ENCODE measurements around the gene DTL. TPM values are rescaled to one million over a fixed set of nuclear protein-coding genes. Genes with fewer than 3 reads are reported as not detected.
A peak's percentile ranks its signal among the peaks of the same experiment; 100 is the strongest.

The DTL gene
- total RNA-seq, 3 donors from 2014 or later = 1.4 to 12.0 (median 3.2) TPM

- peaks cover 14% of the 10 kb centered on the region for H3K4me1 ChIP-seq (ENCODE audit: low read depth)
- ATAC-seq (peak; percentile 96), DNase-seq (peak in 1 of 3 donors; percentile 24)
- H3K4me3 ChIP-seq = no peak overlapping the region
- H3K36me3 ChIP-seq (ENCODE audit: low read depth) = no peaks in the 10 kb centered on the region
- intact Hi-C loops (cut with DNase I, micrococcal nuclease) = no loop called here
- no peaks in the 10 kb centered on the region for H3K9me3 ChIP-seq
- TF ChIP-seq CTCF (IDR thresholded peaks at IDR 0.05) = no peak
Measured at GRCh38 chr1:212104586-212105325, 69.2 kb downstream of the DTL start.

GRCh38 chr1:212106286-212106792 is 70.8 kb downstream of the DTL start:
- Histone ChIP-seq H3K4me3 (no peak overlapping the region), H3K36me3 (ENCODE audit: low read depth) (no peaks in the 10 kb centered on the region), H3K4me1 (ENCODE audit: low read depth) (peaks cover 14% of the 10 kb centered on the region), H3K9me3 (no peaks in the 10 kb centered on the region)
- no peak for DNase-seq
- TF ChIP-seq CTCF (IDR thresholded peaks at IDR 0.05) = no peak
- ATAC-seq = no peak
- intact Hi-C loops (cut with DNase I, micrococcal nuclease) = no loop called here

GRCh38 chr1:212107481-212107880 is 71.9 kb downstream of the DTL start:
- no peak for TF ChIP-seq CTCF (IDR thresholded peaks at IDR 0.05)
- Histone ChIP-seq H3K9me3 (no peaks in the 10 kb centered on the region), H3K4me3 (no peak overlapping the region), H3K36me3 (ENCODE audit: low read depth) (no peaks in the 10 kb centered on the region), H3K4me1 (ENCODE audit: low read depth) (peaks cover 14% of the 10 kb centered on the region)
- intact Hi-C loops (cut with DNase I, micrococcal nuclease) = no loop called here
- ATAC-seq = no peak
- no peak for DNase-seq

- Histone ChIP-seq H3K4me3 (no peak overlapping the region), H3K9me3 (no peaks in the 10 kb centered on the region), H3K4me1 (ENCODE audit: low read depth) (peaks cover 14% of the 10 kb centered on the region), H3K36me3 (ENCODE audit: low read depth) (no peaks in the 10 kb centered on the region)
- no peak for ATAC-seq
- TF ChIP-seq CTCF (IDR thresholded peaks at IDR 0.05) = no peak
- intact Hi-C loops (cut with DNase I, micrococcal nuclease) = no loop called here
- no peak for DNase-seq
Measured at GRCh38 chr1:212108187-212108586, 72.6 kb downstream of the DTL start.

GRCh38 chr1:212108981-212109380 is 73.4 kb downstream of the DTL start:
- intact Hi-C loops (cut with DNase I, micrococcal nuclease) = no loop called here
- ATAC-seq (no peak), DNase-seq (no peak)
- no peak for TF ChIP-seq CTCF (IDR thresholded peaks at IDR 0.05)
- no peaks in the 10 kb centered on the region for H3K36me3 ChIP-seq (ENCODE audit: low read depth)
- H3K9me3 ChIP-seq = no peaks in the 10 kb centered on the region
- no peak overlapping the region for H3K4me3 ChIP-seq
- H3K4me1 ChIP-seq (ENCODE audit: low read depth) = peaks cover 13% of the 10 kb centered on the region

Data from mucosa of descending colon (tissue), 3 donors.